Measurements from ENCODE around the gene RDH13. TPM values are rescaled to one million over a fixed set of nuclear protein-coding genes. Genes with fewer than 3 reads are reported as not detected.
"Not testable (repeated sequence)": the region's sequence is repeated elsewhere in the genome, so short reads cannot be mapped to it uniquely, and the experiment has no call there.

RDH13 gene
- total RNA-seq, 1 donor from 2014 or later: 12.0 TPM

GRCh38 chr19:55070466-55071128, 7.6 kb upstream of the RDH13 start:
- Mint-ChIP-seq H3K27me3 (peaks cover 71% of the 10 kb centered on the region), H3K4me1 (ENCODE audit: low read depth) (peaks cover 11% of the 10 kb centered on the region), H3K27ac (no peak overlapping the region), H3K4me3 (ENCODE audit: low read depth) (no peak overlapping the region), H3K9me3 (ENCODE audit: low read depth) (no peaks in the 10 kb centered on the region), H3K36me3 (ENCODE audit: insufficient read depth) (no peaks in the 10 kb centered on the region)
- TF ChIP-seq CTCF (IDR thresholded peaks at IDR 0.05; ENCODE audit: unreplicated experiment): no peak
- DNase-seq (ENCODE audit: low spot score, unreplicated experiment): no peak

GRCh38 chr19:55069865-55070197, 6.9 kb upstream of the RDH13 start:
- H3K27ac Mint-ChIP-seq: no peak overlapping the region

GRCh38 chr19:55068950-55069864, 6.3 kb upstream of the RDH13 start:
- peak overlapping the region; percentile 70 for H3K4me3 Mint-ChIP-seq (ENCODE audit: low read depth)
- H3K27ac Mint-ChIP-seq: no peak overlapping the region

More at GRCh38 chr19:55069865-55070197, 6.9 kb upstream of the RDH13 start:
- Mint-ChIP-seq H3K36me3 (ENCODE audit: insufficient read depth) (no peaks in the 10 kb centered on the region), H3K27me3 (peaks cover 68% of the 10 kb centered on the region), H3K4me3 (ENCODE audit: low read depth) (peak overlapping the region; percentile 70), H3K4me1 (ENCODE audit: low read depth) (peaks cover 8% of the 10 kb centered on the region), H3K9me3 (ENCODE audit: low read depth) (no peaks in the 10 kb centered on the region)
- TF ChIP-seq CTCF (IDR thresholded peaks at IDR 0.05; ENCODE audit: unreplicated experiment): no peak
- DNase-seq (ENCODE audit: low spot score, unreplicated experiment): no peak

GRCh38 chr19:55067869-55068268, 4.9 kb upstream of the RDH13 start:
- Mint-ChIP-seq H3K27me3 (peaks cover 65% of the 10 kb centered on the region), H3K27ac (no peak overlapping the region), H3K4me3 (ENCODE audit: low read depth) (no peak overlapping the region), H3K9me3 (ENCODE audit: low read depth) (no peaks in the 10 kb centered on the region), H3K4me1 (ENCODE audit: low read depth) (peaks cover 8% of the 10 kb centered on the region), H3K36me3 (ENCODE audit: insufficient read depth) (no peaks in the 10 kb centered on the region)
- no peak for DNase-seq (ENCODE audit: low spot score, unreplicated experiment)
- no peak for TF ChIP-seq CTCF (IDR thresholded peaks at IDR 0.05; ENCODE audit: unreplicated experiment)

More at GRCh38 chr19:55068950-55069864, 6.3 kb upstream of the RDH13 start:
- no peak for DNase-seq (ENCODE audit: low spot score, unreplicated experiment)
- TF ChIP-seq CTCF (IDR thresholded peaks at IDR 0.05; ENCODE audit: unreplicated experiment): no peak
- peaks cover 8% of the 10 kb centered on the region for H3K4me1 Mint-ChIP-seq (ENCODE audit: low read depth)
- H3K27me3 Mint-ChIP-seq: peaks cover 69% of the 10 kb centered on the region
- no peaks in the 10 kb centered on the region for H3K36me3 Mint-ChIP-seq (ENCODE audit: insufficient read depth)
- no peaks in the 10 kb centered on the region for H3K9me3 Mint-ChIP-seq (ENCODE audit: low read depth)

- Mint-ChIP-seq H3K27ac (no peak overlapping the region), H3K36me3 (ENCODE audit: insufficient read depth) (peaks cover 1% of the 10 kb centered on the region), H3K27me3 (peaks cover 53% of the 10 kb centered on the region), H3K4me3 (ENCODE audit: low read depth) (no peak overlapping the region), H3K4me1 (ENCODE audit: low read depth) (peaks cover 10% of the 10 kb centered on the region), H3K9me3 (ENCODE audit: low read depth) (no peaks in the 10 kb centered on the region)
- DNase-seq (ENCODE audit: low spot score, unreplicated experiment): no peak
- TF ChIP-seq CTCF (IDR thresholded peaks at IDR 0.05; ENCODE audit: unreplicated experiment): no peak
These were observed 3.3 kb upstream of the RDH13 start for GRCh38 chr19:55066107-55066709.

GRCh38 chr19:55065516-55065915, 2.6 kb upstream of the RDH13 start:
- H3K4me1 Mint-ChIP-seq (ENCODE audit: low read depth); H3K4me3 Mint-ChIP-seq (ENCODE audit: low read depth); DNase-seq (ENCODE audit: low spot score, unreplicated experiment); H3K9me3 Mint-ChIP-seq (ENCODE audit: low read depth); H3K36me3 Mint-ChIP-seq (ENCODE audit: insufficient read depth); H3K27ac Mint-ChIP-seq: not testable (repeated sequence)
- H3K27me3 Mint-ChIP-seq: peaks cover 52% of the 10 kb centered on the region
